HG03565 (cell line): ENCODE measurements around the gene PAK6.

ENCODE experiments used
- ATAC-seq: cut with Tn5 transposase; IDR thresholded peaks from one replicate; pipeline ENCODE4 v1.9.1; 2021; ENCODE audit warnings: mild to moderate bottlenecking, moderate library complexity; ENCODE audit not compliant: unreplicated experiment

The PAK6 gene

DNA sequence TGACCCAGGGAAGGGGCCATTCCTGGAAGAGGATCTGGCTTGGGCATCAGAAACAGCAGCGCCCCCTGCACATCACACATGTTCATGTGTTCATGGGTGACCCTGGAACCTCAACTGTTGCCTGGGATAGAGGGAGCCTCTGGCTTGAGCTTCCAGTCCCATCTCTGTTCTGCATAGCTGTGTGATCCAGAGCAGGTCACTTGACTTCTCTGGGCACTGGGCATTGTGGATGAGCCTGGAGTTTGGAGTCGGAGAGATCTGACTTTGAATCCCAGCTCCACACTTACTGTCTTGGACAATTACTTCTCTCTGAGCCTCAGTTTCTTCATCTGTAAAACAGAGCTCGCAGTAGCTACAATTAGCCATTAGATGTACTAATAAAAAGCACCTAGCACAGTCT is 15.6 kb downstream of the PAK6 start:
- ATAC-seq, result no peak

- ATAC-seq, result no peak
These were observed 16.2 kb downstream of the PAK6 start for GRCh38 chr15:40255033-40255432.

- no peak for ATAC-seq
These were observed 17.9 kb downstream of the PAK6 start for GRCh38 chr15:40256638-40257235.

GRCh38 chr15:40257656-40258450 is 19.0 kb downstream of the PAK6 start:
- ATAC-seq, result no peak

DNA sequence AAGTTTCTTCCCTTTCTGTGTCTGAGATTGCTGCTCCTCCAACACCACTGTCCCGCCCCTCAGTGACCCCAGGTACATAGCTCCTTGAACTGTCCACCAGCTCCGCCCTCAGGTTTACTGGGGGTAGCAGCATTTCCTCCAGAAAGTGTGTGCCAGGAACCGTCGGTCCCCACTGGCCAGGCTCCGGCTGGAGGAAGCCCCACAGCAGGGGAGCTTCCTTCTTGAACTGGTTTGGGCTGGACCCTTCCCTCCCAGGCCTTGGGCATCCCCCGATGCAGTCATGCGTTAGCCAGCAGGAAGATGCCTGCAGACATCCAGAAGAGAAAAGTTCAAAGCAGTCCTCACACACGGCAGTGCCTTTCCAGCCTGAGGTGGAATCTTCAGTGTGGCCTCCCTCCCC is 19.7 kb downstream of the PAK6 start:
- no peak for ATAC-seq

- ATAC-seq, result no peak
These were observed 20.2 kb downstream of the PAK6 start for GRCh38 chr15:40259021-40259420.

GRCh38 chr15:40263024-40263754 is 24.3 kb downstream of the PAK6 start:
- ATAC-seq, result no peak

DNA sequence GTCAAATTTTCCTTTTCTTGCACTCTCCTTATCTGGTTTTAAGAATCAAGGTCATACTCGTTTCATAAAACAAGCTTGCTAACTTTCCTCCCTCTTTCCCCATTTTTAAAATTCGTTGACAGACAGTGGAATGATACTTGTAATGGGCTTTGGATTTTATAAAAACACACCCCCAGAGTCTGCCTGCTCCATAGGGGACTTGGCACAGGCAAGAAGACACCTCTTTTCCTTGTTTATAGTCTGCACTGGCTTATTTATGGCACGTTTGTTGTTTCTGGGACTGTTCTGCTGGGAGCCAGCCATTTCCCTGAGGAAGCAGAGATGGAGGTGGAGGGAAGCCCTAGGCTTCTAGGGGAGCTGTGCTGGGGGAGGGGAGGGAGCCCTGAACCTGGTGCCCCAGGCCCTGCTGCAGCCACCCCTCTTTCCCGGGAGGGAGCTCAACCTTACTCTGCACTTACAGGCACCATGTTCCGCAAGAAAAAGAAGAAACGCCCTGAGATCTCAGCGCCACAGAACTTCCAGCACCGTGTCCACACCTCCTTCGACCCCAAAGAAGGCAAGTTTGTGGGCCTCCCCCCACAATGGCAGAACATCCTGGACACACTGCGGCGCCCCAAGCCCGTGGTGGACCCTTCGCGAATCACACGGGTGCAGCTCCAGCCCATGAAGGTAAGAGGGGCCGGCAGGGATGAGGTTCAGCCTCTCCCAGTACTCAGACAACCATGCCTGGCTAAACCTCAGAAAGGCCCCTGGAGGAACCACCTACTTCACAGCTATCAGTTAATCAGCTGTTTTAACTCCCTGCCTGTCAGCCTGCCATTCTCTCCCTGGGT is 25.7 kb downstream of the PAK6 start:
- no peak for ATAC-seq

DNA sequence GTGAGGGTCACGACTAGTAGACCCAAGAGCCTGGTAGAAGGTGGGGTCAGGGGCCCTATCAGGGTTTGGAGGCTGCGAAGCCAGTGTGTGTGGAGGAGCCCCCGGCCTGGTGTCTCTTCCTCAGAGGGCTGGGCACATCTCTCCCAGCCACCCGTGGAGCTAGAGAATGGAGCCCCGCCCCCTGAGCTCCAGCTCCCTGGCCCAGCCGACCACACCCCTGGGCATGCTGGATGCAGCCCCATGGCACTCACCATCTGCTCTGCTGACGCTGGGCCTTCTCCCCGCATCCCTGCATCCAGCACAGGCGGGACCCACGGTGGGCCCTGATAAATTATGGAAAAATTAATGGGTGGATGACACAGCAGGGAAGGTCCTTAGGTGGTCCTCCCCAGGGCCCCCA is 26.5 kb downstream of the PAK6 start:
- ATAC-seq, result no peak

DNA sequence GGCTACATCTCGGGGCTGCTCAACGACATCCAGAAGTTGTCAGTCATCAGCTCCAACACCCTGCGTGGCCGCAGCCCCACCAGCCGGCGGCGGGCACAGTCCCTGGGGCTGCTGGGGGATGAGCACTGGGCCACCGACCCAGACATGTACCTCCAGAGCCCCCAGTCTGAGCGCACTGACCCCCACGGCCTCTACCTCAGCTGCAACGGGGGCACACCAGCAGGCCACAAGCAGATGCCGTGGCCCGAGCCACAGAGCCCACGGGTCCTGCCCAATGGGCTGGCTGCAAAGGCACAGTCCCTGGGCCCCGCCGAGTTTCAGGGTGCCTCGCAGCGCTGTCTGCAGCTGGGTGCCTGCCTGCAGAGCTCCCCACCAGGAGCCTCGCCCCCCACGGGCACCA is 27.0 kb downstream of the PAK6 start:
- ATAC-seq, result no peak

GRCh38 chr15:40266828-40267304 is 28.0 kb downstream of the PAK6 start:
- ATAC-seq, result no peak

DNA sequence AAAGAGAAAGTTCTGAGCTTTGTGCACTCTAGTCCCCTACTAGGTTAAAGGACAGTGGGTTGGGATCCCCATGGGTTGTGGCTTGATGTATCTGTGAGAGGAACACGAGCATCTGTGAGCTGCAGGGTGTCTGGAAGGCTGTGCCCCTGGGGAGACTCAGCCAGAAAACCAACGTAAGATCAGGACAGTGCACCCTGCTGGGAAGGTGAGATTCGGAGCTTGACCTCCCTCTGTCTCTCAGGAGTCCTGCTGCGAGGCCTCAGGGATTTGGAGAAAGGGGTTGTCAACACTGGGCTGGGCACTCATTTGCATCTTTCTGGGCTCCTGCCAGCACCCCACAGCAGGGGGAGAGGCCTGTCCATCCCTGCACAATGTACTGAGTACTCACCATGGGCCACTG is 28.8 kb downstream of the PAK6 start:
- no peak for ATAC-seq

GRCh38 chr15:40269604-40270003 is 30.7 kb downstream of the PAK6 start:
- ATAC-seq, result no peak

DNA sequence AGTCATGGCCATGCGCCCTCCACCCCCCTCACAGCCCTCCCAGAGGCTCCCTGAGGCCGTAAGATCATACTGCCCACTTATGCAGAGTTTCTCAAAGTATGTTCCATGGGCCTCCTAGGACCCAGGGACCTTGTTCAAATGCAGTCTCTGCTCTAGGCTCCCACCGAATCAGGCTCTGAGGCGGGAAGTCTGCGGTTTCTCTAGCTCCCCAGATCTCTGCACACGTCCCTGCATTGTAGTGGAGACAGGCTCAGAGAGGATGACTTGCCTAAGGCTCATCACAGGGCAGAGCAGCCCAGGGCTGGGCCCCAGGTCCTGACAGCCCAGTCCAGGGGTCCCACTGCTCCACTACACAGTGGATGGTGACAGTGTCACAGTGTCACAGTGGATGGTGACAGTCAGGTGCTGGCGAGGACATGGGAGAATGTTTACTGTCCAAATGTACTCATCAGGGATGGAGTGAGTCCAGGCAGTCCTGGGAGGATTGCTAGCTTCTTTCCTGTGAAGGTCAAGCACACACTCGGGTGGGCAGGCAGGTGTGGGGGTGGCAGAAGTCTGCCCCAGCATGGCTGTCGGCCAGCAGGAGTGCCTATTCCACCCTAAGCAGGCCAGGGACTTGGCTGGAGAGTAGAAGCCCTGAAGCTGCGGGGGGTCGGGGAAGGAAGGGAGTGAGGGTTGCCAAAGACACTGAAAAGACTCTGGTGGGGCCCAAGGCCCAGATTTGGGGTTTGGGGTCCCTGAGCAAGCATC is 31.6 kb downstream of the PAK6 start:
- no peak for ATAC-seq

GRCh38 chr15:40271685-40272484 is 33.0 kb downstream of the PAK6 start:
- no peak for ATAC-seq

DNA sequence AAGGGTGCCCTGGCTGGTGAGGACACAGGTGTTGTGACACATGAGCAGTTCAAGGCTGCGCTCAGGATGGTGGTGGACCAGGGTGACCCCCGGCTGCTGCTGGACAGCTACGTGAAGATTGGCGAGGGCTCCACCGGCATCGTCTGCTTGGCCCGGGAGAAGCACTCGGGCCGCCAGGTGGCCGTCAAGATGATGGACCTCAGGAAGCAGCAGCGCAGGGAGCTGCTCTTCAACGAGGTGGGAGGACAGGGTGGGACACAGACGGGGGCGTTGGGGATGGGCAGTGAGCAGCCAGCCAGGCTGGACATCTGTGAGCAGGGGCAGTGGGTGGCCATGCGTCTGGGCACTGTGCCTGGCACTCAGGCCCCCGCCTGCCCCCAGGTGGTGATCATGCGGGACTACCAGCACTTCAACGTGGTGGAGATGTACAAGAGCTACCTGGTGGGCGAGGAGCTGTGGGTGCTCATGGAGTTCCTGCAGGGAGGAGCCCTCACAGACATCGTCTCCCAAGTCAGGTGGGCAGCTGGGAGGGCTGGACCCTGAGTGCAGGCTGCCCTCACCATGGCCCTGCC is 33.7 kb downstream of the PAK6 start:
- no peak for ATAC-seq

- ATAC-seq, result no peak
These were observed 34.6 kb downstream of the PAK6 start for GRCh38 chr15:40273428-40273827.

GRCh38 chr15:40274350-40275274 is 35.7 kb downstream of the PAK6 start:
- peak; percentile 47 for ATAC-seq
